Measurements from ENCODE around the gene SLC12A5. TPM values are rescaled to one million over a fixed set of nuclear protein-coding genes. Genes with fewer than 3 reads are reported as not detected.
A peak's percentile ranks its signal among the peaks of the same experiment; 100 is the strongest.
"Not testable (repeated sequence)": the region's sequence is repeated elsewhere in the genome, so short reads cannot be mapped to it uniquely, and the experiment has no call there.

SLC12A5 gene
- total RNA-seq, 1 donor from 2014 or later: 0.26 TPM

- no peak for DNase-seq (ENCODE audit: low read depth, low spot score)
Measured at GRCh38 chr20:46076806-46077205, 47.8 kb downstream of the SLC12A5 start.

- no peak for DNase-seq (ENCODE audit: low read depth, low spot score)
Measured at GRCh38 chr20:46077642-46078305, 48.8 kb downstream of the SLC12A5 start.

DNA sequence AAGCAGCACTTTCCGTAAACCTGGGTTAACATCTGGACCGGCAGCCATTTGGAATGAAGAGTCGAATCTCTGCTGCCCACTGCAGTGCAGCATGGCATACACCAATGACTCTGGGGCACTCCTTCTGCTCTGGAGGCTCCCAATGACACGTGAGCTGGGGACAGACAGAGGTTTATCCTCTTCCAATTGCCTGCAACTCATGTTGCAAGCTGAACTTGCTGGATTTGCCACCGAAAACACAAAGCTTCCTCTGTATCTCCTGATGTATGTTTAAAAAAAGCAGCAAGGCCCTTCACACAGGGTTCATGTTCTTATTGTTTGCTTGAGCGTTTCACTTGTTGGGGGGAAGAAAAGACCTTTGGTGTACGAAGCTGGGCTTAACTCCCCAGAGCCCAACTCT, 49.9 kb downstream of the SLC12A5 start:
- no peak for DNase-seq (ENCODE audit: low read depth, low spot score)

DNA sequence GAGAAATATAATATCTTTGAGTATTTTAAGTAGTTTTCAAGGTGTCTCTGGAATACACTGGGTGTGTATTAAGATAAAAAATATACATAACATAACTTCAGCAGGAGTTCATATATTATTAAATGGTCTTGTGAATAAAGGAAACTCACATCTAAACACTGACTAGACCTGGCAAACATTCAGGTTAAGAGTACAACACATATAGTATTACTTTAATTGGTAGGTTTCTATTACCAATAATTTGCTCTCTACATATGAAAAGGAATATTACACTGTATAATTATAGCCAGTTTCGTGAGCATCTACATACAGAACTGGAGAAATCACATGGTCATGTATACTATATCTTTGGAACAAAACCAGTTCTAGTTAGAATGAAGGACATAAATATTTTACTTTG, 52.1 kb downstream of the SLC12A5 start:
- DNase-seq (ENCODE audit: low read depth, low spot score): no peak

- no peak for DNase-seq (ENCODE audit: low read depth, low spot score)
Measured at GRCh38 chr20:46083101-46083500, 54.1 kb downstream of the SLC12A5 start.

- no peak for DNase-seq (ENCODE audit: low read depth, low spot score)
Measured at GRCh38 chr20:46083531-46084061, 54.6 kb downstream of the SLC12A5 start.

DNA sequence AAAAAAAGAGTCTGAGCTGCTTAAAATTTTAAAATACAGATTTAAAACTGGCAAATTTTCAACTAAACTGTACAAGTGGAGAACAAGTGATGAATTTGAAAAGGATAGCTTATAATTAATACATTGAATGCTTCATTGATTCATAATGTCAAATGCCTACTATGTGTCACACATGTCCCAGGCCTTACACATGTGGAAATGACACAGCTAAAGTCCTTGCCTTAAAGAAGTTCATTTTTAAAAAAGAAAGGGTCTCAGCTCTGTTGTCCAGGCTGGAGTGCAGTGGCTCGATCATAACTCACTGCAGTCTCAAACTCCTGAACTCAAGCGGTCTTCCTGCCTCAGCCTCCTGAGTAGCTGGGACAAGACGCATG, 55.8 kb downstream of the SLC12A5 start:
- DNase-seq (ENCODE audit: low read depth, low spot score): no peak

DNA sequence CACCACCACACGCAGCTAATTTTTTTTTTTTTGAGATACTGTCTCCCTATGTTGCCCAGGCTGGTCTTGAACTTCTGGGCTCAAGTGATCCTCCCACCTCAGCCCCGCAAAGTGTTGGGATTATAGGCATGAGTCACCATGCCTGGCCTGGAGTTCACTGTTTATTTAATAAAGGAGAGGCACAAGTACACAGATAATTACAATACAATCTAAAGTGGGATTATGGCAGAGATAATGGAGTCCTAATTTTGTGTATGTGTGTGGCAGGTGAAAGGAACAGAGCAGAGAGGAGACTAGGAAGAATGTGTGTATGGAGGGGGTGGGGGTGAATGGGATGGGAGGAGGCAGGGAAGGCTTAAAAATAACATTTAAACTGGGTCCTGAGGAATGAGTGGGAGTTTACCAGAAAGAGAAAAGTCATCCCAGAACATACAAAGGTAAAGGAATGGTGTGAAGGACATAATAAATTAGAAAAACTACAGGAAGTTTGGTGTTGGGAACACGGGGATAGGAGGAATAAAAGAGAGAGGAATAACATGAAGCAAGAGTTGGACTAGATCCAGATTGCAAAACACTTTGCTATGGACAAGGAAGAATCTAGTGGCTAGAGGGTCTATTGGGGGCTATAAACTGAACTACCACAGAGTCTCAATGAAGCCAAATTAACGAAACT, 56.3 kb downstream of the SLC12A5 start:
- no peak for DNase-seq (ENCODE audit: low read depth, low spot score)

DNA sequence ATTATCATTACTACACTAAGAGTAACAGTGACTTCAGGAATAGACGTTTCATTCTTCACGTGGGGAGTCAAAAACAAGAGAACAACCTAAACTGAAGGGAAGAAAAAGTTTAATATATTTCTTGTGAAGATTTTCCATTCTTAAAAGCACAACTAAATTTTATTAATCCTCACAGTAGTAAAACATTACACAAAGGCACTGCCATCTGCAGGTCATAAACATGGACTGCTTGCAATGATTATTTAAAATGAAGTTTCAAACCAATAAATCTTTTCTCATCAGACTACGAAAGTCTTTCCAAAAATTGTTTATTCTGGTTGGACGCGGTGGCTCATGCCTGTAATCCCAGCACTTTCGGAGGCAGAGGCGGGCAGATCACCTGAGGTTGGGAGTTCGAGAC, 58.1 kb downstream of the SLC12A5 start:
- no peak for DNase-seq (ENCODE audit: low read depth, low spot score)

DNA sequence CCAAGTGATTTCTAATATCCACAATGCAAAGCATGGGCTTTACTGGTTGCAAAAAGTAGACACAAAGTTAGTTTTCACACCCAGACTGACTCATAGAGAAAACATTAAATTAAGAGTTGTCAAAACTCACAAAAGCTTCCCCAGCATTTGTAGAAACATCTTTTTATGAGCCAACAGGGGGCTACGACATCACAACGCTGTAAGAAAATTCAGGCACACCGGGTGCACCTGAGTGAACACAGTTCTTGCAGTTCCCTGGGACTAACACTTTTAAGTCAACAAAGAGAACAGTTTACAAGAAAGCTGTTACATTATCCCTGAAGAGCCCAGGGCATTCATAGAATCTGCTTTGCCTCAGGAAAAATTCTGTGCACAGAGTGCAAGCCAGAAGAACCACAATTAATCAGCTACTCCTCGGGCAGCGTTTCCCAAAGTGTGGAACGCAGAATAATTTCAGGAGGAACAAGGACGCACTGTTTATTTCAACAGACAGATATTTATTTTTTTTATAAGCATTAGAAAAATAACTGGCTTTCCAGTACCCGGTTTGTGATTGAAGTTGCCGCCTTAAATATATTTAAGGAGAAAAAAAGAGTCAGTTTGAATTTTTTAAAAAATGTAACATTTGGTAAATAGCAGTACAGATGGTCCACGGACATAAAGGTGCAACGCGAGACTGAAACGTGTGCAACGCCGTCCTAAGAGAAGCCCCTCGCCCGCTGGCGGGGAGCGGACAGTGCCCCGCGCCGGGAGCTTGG, 59.6 kb downstream of the SLC12A5 start:
- no peak for DNase-seq (ENCODE audit: low read depth, low spot score)

- DNase-seq (ENCODE audit: low read depth, low spot score): no peak
Measured at GRCh38 chr20:46089167-46089416, 60.1 kb downstream of the SLC12A5 start.

DNA sequence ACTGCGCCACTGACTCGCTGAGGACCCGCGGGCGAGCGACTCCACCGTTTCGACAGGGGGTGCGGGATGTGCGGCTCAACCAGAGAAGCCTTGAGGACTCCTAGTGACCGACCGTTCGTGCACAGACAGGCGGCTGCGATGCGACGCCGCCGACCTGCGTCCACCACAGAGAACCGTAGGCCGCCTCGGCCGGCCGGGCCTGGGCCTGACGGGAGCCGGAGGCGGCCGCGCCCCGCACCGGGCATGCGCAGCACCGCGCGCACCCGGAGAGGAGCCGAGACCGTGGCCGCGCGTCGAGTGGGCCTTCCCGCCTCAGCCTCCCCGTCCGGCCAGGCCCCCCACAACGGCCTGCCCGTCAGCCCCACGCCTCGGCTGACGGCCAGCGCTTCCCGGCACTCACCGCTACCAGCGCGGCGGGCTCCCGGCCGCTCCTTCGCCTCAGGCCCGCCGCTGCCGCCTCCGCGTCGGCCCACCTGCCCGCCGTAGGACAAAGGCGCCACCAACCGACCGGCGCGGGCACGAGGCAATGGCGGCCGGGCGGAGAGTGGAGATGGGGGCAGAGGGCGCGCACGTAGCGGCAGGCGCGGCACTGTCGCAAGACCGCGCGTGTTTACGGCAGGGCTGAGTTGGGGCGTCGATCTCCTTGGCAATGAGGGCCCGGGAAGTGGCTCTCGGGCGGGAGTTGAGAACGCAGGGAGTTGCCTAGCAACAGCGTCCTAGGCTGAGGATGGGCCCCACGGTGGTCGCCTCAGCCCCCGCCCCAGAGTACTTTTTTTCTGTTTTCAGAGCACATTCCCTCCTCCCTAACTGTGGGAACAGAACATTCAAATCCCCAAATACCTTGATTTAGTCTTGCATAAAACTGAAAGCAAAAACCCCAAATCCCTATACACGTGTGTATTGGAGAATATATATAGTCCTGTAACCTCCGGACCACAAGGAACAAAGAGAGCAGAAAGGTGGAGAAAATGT, 60.7 kb downstream of the SLC12A5 start, which contains the start of gene NCOA5:
NCOA5 (minus strand) TSS at position 546 of the 972 bp plus-strand sequence. CDS start 10,538 bp downstream, outside the sequence.
- DNase-seq (ENCODE audit: low read depth, low spot score): peak; percentile 87

- not testable (repeated sequence) for DNase-seq (ENCODE audit: low read depth, low spot score)
Measured at GRCh38 chr20:46091622-46092535, 62.9 kb downstream of the SLC12A5 start.

DNA sequence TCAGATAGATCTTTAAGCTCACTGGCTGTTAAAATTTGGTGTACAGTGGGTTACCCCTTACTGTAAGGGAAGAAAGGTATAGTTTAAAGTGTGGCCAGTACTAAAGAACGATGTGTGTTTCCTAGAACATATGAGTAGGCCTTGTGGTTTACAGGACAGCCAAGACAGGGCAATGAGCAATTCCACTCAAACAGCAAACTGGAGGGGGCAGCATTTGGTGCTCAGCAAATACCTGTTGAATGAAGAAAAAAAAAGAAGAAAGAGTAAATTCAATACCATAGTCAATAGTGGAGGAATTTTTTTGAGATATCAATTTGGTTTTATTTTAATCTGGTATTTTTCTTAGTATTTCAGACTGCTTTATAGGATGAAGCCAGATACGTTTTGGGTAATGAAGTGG, 64.5 kb downstream of the SLC12A5 start:
- no peak for DNase-seq (ENCODE audit: low read depth, low spot score)

- no peak for DNase-seq (ENCODE audit: low read depth, low spot score)
Measured at GRCh38 chr20:46099491-46100287, 70.7 kb downstream of the SLC12A5 start.

- DNase-seq (ENCODE audit: low read depth, low spot score): not testable (repeated sequence)
Measured at GRCh38 chr20:46100444-46100843, 71.4 kb downstream of the SLC12A5 start.

DNA sequence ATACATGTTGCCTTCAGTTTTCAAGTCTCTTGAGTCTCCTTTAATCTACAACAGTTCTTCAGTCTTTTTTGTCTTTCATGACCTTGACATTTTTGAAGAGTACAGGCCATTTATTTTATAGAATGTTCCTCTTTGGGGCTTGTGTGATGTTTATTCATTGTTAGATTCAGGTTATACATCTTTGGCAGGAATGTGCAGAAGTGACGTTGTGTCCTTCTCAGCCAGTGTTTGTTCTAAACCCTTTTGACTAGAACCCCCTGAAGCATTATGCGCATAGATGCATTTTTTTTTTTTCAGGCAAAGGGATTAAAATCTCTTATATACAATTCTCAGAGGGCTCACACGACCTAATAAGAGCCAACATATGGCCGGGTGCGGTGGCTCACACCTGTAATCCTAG, 72.0 kb downstream of the SLC12A5 start:
- no peak for DNase-seq (ENCODE audit: low read depth, low spot score)

DNA sequence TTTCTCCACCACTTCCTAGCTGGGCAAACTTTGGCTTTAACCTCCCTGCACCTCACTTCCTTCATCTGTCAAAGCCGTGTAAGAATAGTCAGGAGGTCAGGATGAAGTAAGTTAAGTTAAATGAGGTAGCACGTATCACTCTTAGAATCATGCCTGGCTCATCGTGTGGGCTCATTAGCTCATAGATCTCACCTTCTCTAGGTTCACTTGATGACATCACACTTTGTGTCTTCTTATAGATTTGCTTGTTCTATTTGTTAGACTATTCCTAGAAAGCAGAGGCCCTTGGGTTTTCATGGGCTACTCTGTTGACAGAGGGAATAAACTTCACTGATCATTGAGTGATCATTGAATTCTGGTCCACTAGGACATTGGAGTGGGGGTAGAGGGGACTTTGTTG, 72.9 kb downstream of the SLC12A5 start:
- no peak for DNase-seq (ENCODE audit: low read depth, low spot score)

DNA sequence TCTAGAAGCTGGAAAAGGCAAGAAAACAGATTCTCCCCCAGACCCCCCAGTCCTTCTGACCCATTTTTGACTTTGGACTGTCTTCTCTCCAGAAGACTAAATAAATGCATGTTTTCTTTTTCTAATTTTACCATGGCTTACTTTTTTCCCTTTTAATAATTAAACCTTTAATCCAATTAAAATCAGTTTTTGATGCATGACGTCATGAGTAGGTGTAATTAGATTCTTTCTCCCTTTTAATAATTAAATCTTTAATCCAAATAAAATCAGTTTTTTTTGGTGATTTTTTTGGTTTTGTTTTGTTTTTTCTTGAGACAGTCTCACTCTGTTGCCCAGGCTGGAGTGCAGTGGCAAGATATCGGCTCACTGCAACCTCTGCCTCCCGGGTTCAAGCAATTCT, 73.9 kb downstream of the SLC12A5 start:
- DNase-seq (ENCODE audit: low read depth, low spot score): no peak

Measured in pulmonary artery endothelial cell (primary cell).